GM19467 (cell line): ENCODE data around the gene LRRTM4.
"Not testable (repeated sequence)": the region's sequence is repeated elsewhere in the genome, so short reads cannot be mapped to it uniquely, and the experiment has no call there.

ENCODE experiments used
- ATAC-seq: cut with Tn5 transposase; IDR thresholded peaks from one replicate; pipeline ENCODE4 v1.9.1; 2021; ENCODE audit warnings: mild to moderate bottlenecking, moderate library complexity; ENCODE audit not compliant: unreplicated experiment

LRRTM4 gene

DNA sequence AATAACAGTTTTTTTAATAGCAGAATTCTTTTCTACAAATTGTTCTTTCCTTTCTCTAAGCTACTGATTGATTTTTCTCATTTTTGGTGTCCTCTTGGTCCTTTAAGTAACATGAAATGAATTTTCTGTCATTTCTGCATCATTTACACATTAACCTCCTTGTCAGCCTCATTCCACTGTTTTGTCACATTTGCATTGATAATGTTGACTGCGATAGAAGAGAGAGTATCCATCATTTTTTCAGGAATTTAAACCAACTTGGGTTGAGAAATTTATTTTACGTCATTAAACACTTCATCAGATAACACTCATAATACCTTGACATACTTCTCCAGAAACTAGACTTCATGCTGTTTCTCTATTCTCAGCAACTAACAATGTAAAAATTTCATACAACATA is 422.2 kb downstream of the LRRTM4 start:
- ATAC-seq: no peak

DNA sequence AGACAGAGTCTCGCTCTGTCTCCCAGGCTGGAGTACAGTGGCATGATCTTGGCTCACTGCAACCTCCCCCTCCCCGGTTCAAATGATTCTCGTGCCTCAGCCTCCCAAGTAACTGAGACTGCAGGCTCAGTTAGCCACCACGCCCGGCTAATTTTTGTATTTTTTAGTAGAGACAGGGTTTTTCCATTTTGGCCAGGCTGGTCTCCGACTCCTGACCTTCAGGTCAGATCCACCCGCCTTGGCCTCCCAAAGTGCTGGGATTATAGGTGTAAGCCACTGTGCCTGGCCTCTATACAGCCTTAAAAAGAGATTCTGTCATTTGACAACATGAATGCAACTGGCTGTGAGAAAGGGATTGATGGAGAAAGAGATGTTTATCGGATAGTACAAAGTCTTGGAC is 426.7 kb downstream of the LRRTM4 start:
- not testable (repeated sequence) for ATAC-seq

DNA sequence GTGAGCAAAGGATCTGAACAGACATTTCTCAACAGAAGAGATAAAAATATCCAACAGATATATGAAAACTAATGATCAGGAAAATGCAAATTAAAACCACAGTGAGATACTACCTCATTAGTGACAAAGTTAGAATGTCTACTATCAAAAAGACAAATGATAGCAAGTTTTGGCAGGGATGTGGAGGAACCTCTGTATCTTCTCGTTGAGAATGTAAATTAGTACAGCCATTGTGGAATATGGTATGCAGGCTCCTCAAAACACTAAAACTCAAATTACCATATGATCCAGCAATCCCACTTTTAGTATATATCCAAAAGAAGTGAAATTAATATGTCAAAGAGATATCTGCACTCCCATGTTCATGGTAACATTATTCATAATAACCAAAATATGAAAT is 427.1 kb downstream of the LRRTM4 start:
- ATAC-seq: no peak

DNA sequence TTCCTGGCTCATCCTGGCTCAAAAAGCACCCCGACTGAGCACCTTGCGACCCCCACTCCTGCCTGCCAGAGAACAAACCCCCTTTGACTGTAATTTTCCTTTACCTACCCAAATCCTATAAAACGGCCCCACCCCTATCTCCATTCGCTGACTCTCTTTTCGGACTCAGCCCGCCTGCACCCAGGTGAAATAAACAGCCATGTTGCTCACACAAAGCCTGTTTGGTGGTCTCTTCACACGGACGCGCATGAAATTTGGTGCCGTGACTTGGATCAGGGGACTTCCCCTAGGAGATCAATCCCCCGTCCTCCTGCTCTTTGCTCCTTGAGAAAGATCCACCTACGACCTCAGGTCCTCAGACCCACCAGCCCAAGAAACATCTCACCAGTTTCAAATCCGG is 433.8 kb downstream of the LRRTM4 start:
- ATAC-seq: not testable (repeated sequence)

DNA sequence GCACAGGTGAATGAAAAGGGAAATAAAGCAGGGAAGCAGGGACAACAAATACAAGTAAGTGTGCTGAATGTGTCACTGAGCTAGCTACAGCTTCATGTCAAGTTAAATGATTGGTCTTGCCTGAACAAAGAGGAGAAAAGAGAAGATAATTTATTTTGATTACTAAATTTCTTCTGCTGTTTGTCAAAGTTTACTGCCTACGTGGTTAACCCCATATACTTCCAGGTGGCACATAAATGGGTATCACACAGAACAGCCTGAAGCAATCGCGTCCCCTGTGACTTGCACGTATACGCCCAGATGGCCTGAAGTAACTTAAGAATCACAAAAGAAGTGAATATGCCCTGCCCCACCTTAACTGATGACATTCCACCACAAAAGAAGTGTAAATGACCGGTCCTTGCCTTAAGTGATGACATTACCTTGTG is 434.2 kb downstream of the LRRTM4 start:
- ATAC-seq: no peak

DNA sequence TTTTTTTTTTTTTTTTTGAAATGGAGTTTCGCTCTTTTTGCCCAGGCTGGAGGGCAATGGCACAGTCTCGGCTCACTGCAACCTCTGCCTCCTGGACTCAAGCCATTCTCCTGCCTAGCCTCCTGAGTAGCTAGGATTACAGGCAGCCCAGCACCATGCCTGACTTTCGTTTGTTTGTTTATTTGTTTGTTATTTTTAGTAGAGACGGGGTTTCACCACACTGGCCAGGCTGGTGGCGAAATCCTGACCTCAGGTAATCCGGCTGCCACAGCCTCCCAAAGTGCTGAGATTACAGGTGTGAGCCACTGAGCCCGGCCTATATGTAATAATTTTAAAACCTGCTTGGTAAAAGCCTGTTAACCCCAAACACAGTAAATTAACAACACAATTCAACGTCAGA is 435.7 kb downstream of the LRRTM4 start:
- no peak for ATAC-seq

DNA sequence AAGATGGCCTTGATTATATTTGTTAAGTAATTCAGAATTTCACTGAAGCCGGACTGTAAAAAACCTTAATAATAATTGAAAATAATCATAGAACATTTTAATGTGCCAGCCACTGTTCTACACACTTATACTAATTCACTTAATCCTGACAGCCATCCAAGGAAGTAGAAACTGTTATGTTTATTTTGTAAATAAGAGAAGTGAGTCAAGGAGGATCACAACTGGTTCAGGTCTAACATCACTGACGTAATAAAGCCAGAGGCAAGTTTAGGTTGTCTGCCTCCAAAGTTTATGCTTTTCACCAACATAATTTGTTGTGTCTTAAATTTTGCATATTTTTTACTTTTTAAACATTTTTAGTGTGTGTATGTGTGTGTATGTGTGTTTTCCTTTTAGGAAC is 436.1 kb downstream of the LRRTM4 start:
- no peak for ATAC-seq

DNA sequence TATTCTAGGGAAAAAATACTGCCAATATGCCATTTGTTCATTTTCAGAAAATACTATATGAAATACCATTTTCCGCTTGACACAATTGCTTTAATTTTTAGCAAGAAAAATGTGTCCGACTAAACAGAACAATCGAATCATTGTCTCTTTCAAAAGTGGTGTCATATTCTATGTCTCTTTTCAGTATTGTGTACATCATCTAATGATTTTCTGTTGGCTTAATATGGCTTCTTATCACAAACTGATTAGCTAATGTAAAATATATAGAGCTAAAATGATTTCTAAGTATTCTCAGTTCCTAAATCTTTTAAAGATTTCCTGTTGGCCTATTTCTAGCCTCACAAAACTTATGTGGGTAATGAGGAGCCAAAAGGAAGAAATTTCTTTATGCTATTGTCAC is 436.6 kb downstream of the LRRTM4 start:
- ATAC-seq: no peak

DNA sequence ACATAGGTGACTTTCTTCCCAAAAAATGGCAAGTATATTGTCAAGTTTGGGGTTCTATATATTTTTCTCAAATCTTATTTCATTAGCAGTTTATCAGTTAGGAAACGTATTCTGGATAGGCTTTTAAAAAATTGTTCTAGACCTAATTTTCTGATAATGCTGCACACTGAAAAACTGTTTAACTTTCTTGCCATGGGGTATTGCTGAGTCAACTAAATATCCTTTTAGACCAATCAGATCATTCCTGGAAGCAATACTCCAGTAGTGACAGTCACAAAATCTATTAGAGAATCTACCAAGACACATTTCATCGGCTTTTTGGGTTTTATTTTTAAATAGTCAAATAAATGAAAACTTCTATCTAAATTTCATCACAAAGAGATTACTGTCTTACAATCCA is 440.6 kb downstream of the LRRTM4 start:
- no peak for ATAC-seq

DNA sequence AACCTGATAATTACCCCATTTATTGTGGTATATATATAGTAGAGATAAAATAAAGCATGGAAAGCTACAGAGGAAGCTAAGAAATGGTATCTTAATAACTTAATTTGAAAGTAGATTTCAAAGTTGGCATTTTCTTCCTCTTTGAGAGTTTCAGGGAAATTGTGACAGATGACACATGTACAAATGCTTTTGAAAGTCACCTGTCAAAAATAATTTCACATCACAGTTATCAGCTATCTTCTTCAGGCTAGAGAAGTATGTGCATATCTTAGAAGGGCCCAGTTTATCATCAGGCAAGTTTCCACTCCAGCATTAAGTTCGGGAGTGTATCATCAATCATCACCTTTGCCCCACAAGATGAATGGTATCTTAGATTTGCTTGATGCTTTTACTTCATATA is 457.9 kb downstream of the LRRTM4 start:
- ATAC-seq: no peak

DNA sequence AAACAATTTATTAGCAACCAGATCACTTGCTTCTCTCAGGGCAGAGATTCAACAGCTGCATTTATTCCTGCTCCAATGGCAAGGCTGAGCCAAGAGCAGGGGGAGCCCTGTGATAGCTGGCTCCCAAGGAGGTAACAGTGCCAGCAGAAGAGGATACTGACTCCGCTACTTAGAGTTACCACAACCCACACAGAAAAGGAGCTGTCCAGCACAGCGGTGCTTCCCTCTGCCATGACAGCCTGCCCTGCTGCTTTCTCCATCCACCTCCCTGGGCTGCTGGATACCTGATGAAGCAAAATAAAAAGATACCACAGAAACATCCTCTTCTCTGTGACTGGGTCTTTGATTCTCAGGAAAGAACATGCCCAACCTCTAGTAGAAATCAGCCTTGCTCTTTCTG is 467.2 kb downstream of the LRRTM4 start:
- ATAC-seq: no peak

DNA sequence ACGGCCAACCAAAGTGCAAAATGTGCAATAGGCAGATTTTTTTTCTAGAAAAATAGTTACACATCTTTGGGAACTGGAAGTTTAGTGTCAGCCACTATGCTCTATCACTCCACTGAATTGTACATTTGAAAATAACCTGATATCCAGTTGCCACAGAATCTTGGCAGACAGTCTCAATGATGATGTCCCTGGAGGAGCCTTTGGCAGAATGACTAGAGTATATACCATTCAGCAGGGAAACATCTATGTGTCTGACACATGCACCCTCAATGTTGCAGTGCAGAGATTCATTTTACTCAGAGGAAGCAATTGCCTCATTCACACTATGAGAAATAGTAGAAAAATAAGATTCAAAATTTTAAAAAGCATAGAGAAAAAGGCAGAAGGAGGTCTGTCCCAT is 475.8 kb downstream of the LRRTM4 start:
- no peak for ATAC-seq

DNA sequence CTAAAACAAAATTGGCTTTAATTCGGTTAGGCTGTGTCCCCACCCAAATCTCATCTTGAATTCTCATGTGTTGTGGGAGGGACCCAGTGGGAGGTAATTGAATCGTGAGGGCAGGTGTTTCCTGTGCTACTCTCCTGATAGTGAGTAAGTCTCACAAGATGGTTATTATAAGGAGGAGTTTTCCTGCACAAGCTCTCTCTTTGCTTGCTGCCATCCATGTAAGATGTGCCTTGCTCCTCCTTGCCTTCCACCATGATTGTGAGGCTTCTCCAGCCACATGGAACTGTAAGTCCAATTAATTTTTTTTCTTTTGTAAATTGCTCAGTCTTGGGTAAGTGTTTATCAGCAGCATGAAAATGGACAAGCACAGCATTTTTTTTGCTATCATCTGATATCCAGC is 476.7 kb downstream of the LRRTM4 start:
- not testable (repeated sequence) for ATAC-seq

DNA sequence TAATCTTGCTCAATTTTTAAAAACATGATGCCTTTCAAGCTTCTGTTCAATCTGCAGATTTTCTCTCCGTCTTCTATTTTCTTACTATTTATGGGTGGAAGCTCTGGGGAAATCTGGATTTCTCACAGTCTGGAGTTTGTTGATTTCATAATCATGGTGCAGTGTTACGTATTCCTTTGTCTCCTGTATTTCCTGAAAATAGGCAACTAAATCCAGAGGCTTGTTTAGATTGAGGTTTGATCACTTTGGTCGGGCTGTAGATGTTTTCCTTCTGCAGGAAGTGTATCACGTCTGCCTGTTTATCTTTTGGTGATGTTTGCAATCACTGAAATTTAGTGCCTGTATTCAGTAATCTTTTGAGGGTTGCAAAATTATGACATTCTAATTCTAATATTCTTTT is 487.7 kb downstream of the LRRTM4 start:
- ATAC-seq: no peak

DNA sequence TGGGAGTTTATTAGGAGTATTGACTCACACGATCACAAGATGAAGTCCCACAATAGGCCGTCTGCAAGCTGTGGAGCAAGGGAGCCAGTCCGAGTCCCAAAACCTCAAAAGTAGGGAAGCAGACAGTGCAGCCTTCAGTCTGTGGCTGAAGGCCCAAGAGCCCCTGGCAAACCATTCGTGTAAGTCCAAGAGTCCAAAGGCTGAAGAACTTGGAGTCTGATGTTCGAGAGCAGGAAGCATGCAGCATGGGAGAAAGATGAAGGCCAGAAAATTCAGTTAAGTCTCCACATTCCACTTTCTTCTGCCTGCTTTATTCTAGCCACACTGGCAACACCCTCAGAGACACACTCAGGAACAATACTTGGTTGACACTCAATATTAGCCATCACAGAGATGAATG is 492.9 kb downstream of the LRRTM4 start:
- ATAC-seq: not testable (repeated sequence)

DNA sequence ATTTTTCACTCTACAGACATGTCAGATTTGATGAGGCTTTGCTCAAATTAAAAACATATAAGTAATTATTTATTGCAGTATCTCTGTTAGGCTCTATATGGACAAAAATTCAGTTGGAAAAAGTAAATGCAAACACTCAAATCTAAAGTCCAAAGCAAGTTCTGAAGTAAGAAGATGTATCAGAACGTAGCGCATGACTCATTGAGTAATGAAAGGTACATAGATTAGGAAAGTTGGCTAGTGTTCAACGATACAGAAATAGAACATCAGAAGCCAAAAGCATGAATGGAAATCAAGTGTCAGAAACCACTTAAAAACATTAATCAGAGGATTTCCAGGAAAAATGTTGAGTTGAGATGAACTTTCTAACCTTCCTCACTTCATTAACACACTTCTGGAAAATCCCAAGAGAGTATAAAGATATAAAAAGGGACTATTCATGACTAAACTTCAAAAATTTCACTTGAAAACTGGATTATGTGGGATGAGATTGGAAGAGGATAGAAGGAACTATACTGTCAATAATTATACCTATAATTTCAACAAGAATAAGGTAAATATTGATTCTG is 494.1 kb downstream of the LRRTM4 start:
- no peak for ATAC-seq

DNA sequence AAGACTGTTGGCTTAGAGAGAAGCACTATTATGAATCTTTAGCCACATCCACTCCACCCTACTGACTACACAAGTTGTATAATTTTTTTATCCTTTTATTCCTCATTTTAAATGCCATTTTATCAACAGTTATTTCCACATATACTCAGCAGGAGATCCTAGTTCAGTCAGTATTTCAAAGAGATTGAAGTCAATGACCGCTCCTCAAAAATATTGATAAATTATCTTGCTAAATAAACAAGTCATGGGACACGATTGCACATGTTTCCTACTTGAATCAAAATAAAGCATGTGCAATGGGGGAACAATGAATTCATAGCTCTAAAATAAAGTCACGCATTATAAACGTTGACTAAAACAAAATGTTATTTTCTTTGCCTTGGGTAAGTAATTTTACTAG is 496.5 kb downstream of the LRRTM4 start:
- ATAC-seq: no peak

DNA sequence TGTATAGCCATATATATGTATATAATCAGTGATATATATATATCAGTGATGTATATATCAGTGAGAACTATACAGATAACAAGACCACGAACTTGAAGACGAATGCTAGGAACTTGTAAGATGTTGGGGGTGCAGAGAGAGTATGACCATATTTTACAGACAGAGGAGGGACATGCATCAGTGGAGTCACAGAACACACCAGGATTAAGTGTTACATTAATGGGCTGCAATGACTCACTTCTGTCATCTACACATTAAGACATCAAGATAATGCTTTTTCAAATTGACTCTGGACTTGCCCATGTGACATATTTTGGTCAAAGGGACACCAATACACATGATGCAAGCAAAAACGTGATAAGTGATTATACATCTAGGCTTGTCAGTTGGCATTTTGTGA is 501.0 kb downstream of the LRRTM4 start:
- ATAC-seq: no peak

DNA sequence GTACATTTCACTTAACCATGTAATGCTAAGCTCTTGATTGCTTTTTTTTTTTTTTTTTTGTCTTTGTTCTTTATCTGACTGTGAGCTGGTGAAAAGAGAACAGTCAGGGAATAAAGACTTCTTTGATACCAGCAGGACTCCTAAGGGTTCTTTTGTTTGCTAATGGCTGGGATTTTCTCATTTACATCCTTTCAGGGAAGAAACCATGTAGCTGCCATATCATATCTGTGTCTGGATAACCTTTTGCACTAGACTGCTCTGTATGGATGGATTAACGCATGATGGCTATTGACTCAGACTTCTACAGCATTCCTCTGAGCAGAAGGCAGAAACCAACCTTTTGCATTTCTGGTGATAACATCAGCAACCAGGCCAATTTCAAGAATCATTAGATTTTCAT is 504.0 kb downstream of the LRRTM4 start:
- no peak for ATAC-seq

DNA sequence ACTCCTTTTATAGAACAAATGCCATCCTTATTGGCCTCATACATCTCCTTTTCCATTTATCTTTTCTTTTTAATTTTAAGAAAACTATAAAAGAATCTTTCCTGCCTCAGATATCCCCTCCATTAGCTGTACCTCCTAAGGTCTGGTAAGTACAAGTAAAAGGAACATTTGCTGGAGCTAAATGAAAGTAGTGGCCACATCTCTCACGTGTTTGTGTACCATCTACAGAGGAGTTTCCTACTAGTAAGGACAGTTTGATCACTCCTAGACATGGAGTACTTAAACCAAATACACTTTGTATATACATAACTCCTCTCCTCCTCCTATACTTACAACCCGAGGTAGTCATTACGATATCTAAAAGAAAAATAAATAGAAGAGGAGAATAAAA is 504.8 kb downstream of the LRRTM4 start:
- ATAC-seq: no peak

DNA sequence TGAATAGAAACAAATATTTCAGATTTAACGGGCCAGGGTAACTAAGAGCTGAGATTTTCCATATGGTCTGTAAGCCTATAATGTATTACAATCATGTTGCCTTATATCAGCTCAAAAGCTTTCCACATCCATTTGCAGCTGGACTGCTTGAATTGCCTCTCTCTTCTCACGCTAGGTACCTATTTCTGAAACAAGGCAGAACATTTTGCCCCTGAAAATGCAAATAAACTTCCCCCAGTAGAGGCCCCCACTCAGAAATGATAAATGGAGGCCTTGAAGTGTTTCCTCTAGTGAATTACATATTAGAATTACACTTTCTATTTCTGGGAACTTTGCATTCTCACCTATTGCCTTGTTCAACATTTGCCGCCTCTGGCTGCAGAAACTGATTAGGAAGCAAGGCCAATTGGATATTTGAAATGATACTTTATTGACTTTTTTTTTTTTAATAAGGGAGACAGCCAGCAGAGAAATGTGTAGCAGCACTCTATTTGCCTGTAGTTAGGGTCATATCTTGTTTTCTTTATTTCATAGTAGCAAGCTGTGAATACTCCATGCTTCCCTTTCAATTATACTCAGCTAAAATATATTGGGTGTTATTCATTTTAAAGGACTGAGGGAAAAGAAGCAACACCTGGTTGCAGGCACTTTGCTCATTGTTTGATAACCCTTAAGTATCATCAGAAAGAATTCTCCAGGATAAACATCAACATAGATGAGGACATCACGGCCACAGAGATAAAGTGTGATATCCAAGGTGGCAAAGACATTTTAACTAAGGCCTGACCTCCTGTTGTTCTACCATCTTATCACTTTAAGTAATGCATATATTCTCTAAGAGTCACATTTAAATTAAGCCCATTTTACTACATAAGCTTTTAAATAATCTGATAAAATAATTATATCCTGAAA is 505.5 kb downstream of the LRRTM4 start:
- ATAC-seq: no peak

DNA sequence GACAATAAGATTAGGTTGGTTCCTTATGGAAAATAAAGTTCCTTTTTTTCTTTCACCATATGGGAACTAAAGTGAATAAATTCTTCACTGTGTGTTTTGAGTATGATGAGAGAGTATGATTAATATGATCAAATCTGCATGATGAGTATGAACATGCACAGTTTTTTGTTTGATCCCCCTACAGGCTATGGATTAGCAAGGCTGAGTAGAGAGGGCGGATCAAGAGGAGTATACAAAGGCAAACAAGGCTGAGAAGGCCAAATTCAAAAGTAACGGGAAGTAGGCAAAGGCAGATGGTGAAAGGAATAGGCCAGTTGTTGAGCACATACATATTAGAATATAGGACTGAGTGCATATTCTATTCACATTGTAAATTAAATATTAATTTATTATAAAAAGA is 508.2 kb downstream of the LRRTM4 start:
- no peak for ATAC-seq

DNA sequence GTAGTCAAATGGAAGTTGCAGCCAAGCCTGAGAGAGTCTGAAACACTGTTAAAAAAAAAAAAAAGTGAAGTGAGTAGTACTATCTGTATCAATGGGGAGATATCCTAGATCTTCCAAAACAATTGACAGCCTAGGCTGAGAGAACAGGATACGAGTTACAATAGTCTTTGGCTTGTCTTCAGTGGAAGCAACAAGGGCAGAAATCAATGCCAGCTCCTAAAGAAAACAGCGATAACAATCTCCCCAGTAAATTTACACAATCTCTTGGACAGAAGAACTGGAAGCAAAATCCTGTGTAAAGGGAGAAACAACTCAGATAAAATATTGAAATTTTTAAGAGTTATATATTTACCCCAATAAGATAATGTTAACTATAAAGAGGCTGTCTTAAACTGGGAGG is 508.7 kb downstream of the LRRTM4 start:
- no peak for ATAC-seq
